NCI-H446 (cell line): ENCODE results near the gene CFC1B.
"Not testable (repeated sequence)": the region's sequence is repeated elsewhere in the genome, so short reads cannot be mapped to it uniquely, and the experiment has no call there.

Source experiments
- DNase-seq, 2 experiments: peaks; one replicate each; lab custom pipeline; 2025; lab: John Stamatoyannopoulos, UW

Gene CFC1B

GRCh38 chr2:130566165-130566564 lies 45.1 kb downstream of the CFC1B start:
- not testable (repeated sequence) for DNase-seq

- DNase-seq: not testable (repeated sequence)
Observed at GRCh38 chr2:130571929-130572328, 50.9 kb downstream of the CFC1B start.

GRCh38 chr2:130574230-130574629 lies 53.2 kb downstream of the CFC1B start:
- not testable (repeated sequence) for DNase-seq

GRCh38 chr2:130576209-130576784 lies 55.3 kb downstream of the CFC1B start:
- not testable (repeated sequence) for DNase-seq

GRCh38 chr2:130577559-130577958 lies 56.5 kb downstream of the CFC1B start:
- DNase-seq: not testable (repeated sequence)
